Suprapubic skin (tissue), 4 donors: Measurements from ENCODE around the gene UBE2A.

Source experiments
- CTCF ChIP-seq, 2 donors: fragments of 200-600 bp in 1 of 2; fragments of 450-650 bp in 1 of 2; sonication (generic) in 1 of 2; IDR thresholded peaks; one replicate each; pipeline ENCODE4 v1.5.1; 2016 to 2019; ENCODE audit warnings: antibody characterized with exemption in 2 of 2, mild to moderate bottlenecking in 1 of 2, moderate library complexity in 1 of 2
- POLR2A ChIP-seq, 2 donors: fragments of 450-650 bp; IDR thresholded peaks; one replicate each; pipeline ENCODE4 v1.6.1; 2017; ENCODE audit warnings: antibody characterized with exemption in 2 of 2, mild to moderate bottlenecking in 2 of 2, moderate library complexity in 2 of 2
- POLR2AphosphoS5 ChIP-seq, 3 donors: sonication (generic); formaldehyde crosslinking; IDR thresholded peaks; one replicate each; pipeline ENCODE4 v1.6.1; 2017; ENCODE audit warnings: antibody characterized with exemption in 3 of 3

- no peak for TF ChIP-seq CTCF (IDR thresholded peaks at IDR 0.05)
- no peak for TF ChIP-seq POLR2A (IDR thresholded peaks at IDR 0.05)
- no peak for TF ChIP-seq POLR2AphosphoS5 (IDR thresholded peaks at IDR 0.05)
Measured at GRCh38 chrX:119624951-119625668, 50.7 kb downstream of the UBE2A start.
